Lower lobe of right lung (tissue), 2 donors: ENCODE measurements around the gene KIF13A. TPM values are rescaled to one million over a fixed set of nuclear protein-coding genes. Genes with fewer than 3 reads are reported as not detected.
"Not testable (repeated sequence)": the region's sequence is repeated elsewhere in the genome, so short reads cannot be mapped to it uniquely, and the experiment has no call there.

Source experiments
- ATAC-seq, 2 donors: fragments of 200-7000 bp; cut with Tn5 transposase; one replicate each; pipeline ENCODE4 v1.9.1; 2020 to 2022; ENCODE audit warnings: mild to moderate bottlenecking in 2 of 2, moderate library complexity in 2 of 2
- DNase-seq: peaks from one replicate; pipeline ENCODE4 v3.0.0-alpha.2; 2020
- H3K27ac ChIP-seq: fragments of 200-600 bp; one replicate; pipeline ENCODE4 v1.8.0; 2022
- H3K27me3 ChIP-seq: fragments of 200-600 bp; one replicate; pipeline ENCODE4 v1.8.0; 2022; ENCODE audit warnings: low read depth
- H3K36me3 ChIP-seq: fragments of 200-600 bp; one replicate; pipeline ENCODE4 v1.8.0; 2022; ENCODE audit warnings: mild to moderate bottlenecking
- H3K4me1 ChIP-seq: fragments of 200-600 bp; one replicate; pipeline ENCODE4 v1.8.0; 2022
- H3K4me3 ChIP-seq: fragments of 200-600 bp; one replicate; pipeline ENCODE4 v1.8.0; 2022; ENCODE audit warnings: mild to moderate bottlenecking
- H3K9me3 ChIP-seq: fragments of 200-600 bp; one replicate; pipeline ENCODE4 v1.8.0; 2022
- intact Hi-C: fragments of 100-400 bp; cut with DNase I; formaldehyde crosslinking; loops from one replicate; pipeline ENCODE4 v1.11.0; 2022
- total RNA-seq: library from RNA; stranded (reverse); fragmentation: NEBNext Ultra II Directional; extraction: Animal tissue kit (Norgen Biotek cat#: 25700); gene quantifications from one replicate; pipeline ENCODE4 v1.2.1, GENCODE V29; 2021
- TF ChIP-seq, protein P1 (sequence below): fragments of 200-600 bp; IDR thresholded peaks from one replicate; pipeline ENCODE4 v1.8.0; 2022; ENCODE audit warnings: antibody characterized with exemption, mild to moderate bottlenecking
- donor health status: DM: no; HTN: yes; CAD: no; lungs with severe emphysema.

The KIF13A gene
- total RNA-seq, 1 donor from 2014 or later: 55.2 TPM

DNA sequence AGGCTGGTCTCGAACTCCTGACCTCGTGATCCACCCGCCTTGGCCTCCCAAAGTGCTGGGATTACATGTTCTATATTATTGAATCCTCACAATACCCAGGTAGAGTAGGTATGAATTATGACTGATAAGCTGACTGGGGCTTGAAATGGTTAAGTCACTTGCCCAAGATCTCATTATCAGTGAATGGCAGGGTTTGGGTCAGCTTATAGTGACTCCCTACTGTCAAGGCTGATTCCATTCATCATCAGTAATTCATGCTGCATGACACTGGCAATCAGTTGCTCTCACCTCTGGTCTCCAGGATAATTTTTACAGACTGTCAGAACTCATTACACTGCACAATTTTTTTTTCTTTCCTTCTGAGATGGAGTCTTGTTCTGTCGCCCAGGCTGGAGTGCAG, 127.6 kb downstream of the KIF13A start:
- intact Hi-C loops: no loop called here
- TF ChIP-seq, protein P1, sequence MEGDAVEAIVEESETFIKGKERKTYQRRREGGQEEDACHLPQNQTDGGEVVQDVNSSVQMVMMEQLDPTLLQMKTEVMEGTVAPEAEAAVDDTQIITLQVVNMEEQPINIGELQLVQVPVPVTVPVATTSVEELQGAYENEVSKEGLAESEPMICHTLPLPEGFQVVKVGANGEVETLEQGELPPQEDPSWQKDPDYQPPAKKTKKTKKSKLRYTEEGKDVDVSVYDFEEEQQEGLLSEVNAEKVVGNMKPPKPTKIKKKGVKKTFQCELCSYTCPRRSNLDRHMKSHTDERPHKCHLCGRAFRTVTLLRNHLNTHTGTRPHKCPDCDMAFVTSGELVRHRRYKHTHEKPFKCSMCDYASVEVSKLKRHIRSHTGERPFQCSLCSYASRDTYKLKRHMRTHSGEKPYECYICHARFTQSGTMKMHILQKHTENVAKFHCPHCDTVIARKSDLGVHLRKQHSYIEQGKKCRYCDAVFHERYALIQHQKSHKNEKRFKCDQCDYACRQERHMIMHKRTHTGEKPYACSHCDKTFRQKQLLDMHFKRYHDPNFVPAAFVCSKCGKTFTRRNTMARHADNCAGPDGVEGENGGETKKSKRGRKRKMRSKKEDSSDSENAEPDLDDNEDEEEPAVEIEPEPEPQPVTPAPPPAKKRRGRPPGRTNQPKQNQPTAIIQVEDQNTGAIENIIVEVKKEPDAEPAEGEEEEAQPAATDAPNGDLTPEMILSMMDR: no peak
- Histone ChIP-seq H3K9me3 (no peaks in the 10 kb centered on the region), H3K4me1 (peaks cover 9% of the 10 kb centered on the region), H3K4me3 (no peak overlapping the region), H3K36me3 (peaks cover 7% of the 10 kb centered on the region), H3K27ac (no peak overlapping the region), H3K27me3 (no peaks in the 10 kb centered on the region)
- DNase-seq: no peak
- no peak for ATAC-seq

DNA sequence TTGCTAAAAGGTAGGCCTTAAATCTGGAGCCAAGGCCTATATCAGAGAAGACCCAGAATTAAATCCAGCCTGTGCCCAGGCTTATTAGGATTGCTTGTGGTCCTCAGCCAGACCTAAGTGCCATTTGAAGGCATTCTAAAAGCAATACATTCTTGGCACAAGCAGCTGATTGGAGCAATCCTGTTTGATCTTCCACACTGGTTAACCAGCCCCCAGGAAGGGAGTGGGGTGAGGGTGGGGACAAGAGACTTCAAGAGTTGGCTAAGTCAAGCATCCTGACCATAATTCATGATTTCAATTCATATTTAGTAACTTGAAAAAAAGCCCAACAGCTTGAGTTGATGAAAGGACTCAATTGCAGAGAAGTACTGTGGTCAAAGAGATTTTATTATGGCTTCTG, 128.9 kb downstream of the KIF13A start:
- Histone ChIP-seq H3K27me3 (no peaks in the 10 kb centered on the region), H3K4me3 (no peak overlapping the region), H3K4me1 (peaks cover 7% of the 10 kb centered on the region), H3K27ac (no peak overlapping the region), H3K36me3 (peaks cover 12% of the 10 kb centered on the region), H3K9me3 (no peaks in the 10 kb centered on the region)
- TF ChIP-seq, protein P1: no peak
- DNase-seq (no peak), ATAC-seq (peak; percentile 61 to 80)
- intact Hi-C loops: no loop called here

DNA sequence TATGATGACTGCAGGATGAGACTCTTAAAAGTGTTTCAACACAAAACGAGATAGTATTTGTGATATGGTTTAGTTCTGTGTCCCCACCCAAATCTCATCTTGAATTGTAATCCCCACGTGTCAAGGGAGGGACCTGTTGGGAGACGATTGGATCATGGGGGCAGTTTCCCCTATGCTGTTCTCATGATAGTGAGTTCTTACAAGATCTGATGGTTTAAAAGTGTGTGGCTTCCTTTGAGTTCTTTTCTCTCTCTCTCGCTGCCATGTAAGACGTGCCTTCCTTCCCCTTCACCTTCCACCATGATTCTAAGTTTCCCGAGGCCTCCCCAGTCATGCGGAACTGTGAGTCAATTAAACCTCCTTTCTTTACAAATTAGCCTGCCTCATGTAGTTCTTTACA, 130.2 kb downstream of the KIF13A start:
- Histone ChIP-seq H3K36me3 (peaks cover 12% of the 10 kb centered on the region), H3K4me1 (peaks cover 11% of the 10 kb centered on the region)
- H3K27ac ChIP-seq, H3K4me3 ChIP-seq, intact Hi-C loops, H3K27me3 ChIP-seq, DNase-seq, ATAC-seq, H3K9me3 ChIP-seq: not testable (repeated sequence)

GRCh38 chr6:17856306-17856705, 131.1 kb downstream of the KIF13A start:
- intact Hi-C loops: no loop called here
- no peak overlapping the region for H3K27ac ChIP-seq
- ATAC-seq (no peak), DNase-seq (no peak)
- H3K4me3 ChIP-seq: no peak overlapping the region
- peaks cover 20% of the 10 kb centered on the region for H3K4me1 ChIP-seq
- TF ChIP-seq, protein P1: no peak
- no peaks in the 10 kb centered on the region for H3K9me3 ChIP-seq
- H3K36me3 ChIP-seq: peaks cover 12% of the 10 kb centered on the region
- no peaks in the 10 kb centered on the region for H3K27me3 ChIP-seq

DNA sequence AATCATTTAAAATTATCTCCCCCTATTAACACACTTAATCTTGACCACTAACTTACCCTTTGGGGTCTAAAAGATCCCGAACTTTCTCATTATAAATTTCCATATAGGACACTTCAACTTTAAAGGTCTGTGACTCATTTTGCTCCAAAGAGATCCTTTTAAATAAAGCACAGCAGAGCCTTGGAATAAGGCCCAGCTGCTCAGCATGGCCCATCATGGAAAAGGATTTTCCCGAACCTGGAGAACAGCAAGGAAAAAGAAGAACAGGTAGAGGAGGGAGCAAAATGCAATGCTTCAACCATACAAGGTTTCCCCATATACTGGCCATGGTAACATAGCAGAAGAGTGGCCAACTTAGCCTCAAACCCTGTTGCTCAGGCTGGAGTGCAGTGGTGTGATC, 132.1 kb downstream of the KIF13A start:
- no peak overlapping the region for H3K4me3 ChIP-seq
- H3K27me3 ChIP-seq: no peaks in the 10 kb centered on the region
- intact Hi-C loops: no loop called here

DNA sequence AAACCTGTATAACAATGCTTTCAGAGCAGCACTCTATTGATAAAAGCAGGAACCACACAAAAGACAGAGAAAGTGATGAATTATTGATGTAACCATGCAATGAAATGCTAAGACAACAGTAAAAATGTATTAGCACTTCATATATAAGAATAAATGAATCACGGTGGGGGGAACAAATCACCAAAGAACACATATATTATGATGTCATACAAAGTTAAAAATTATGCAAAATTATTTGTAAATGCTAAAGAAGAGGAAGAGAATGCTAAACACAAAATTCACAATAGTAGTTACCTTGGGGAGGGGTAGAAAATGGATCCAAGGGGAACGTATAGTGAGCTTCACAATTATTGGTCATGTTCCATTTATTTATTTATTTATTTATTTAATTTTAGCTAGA, 133.9 kb downstream of the KIF13A start:
- intact Hi-C loops: no loop called here
- Histone ChIP-seq H3K4me1 (peaks cover 18% of the 10 kb centered on the region), H3K27ac (no peak overlapping the region), H3K9me3 (no peaks in the 10 kb centered on the region), H3K36me3 (peaks cover 36% of the 10 kb centered on the region), H3K4me3 (no peak overlapping the region), H3K27me3 (no peaks in the 10 kb centered on the region)
- no peak for ATAC-seq
- TF ChIP-seq, protein P1: no peak
- DNase-seq: no peak

More for the DNA sequence above, 132.1 kb downstream of the KIF13A start:
- TF ChIP-seq, protein P1: no peak
- ATAC-seq (no peak), DNase-seq (no peak)
- peaks cover 17% of the 10 kb centered on the region for H3K36me3 ChIP-seq
- peaks cover 22% of the 10 kb centered on the region for H3K4me1 ChIP-seq
- H3K27ac ChIP-seq: no peak overlapping the region
- H3K9me3 ChIP-seq: no peaks in the 10 kb centered on the region
